A673 (cell line): Measurements from ENCODE around the gene TRAF3IP3. TPM values are rescaled to one million over a fixed set of nuclear protein-coding genes. Genes with fewer than 3 reads are reported as not detected.

Experiments used
- BruUV-seq: library from RNA; stranded (reverse); fragments of 400-500 nt; replicated peaks from 2 replicates; lab custom pipeline; 2021; lab: Mats Ljungman, UMichigan
- CTCF ChIA-PET: fragments of 300-600 bp; sonication (Branson Sonifier 250); formaldehyde crosslinking; loops from one replicate; lab custom pipeline; 2022; ENCODE audit warnings: antibody characterized with exemption; lab: Charles Lee
- POLR2A ChIA-PET: fragments of 300-600 bp; sonication (Branson Sonifier 250); formaldehyde crosslinking; loops from one replicate; lab custom pipeline; 2022; ENCODE audit warnings: antibody characterized with exemption; ENCODE audit not compliant: low non-redundant PET; lab: Charles Lee
- DNase-seq: peaks from one replicate; pipeline ENCODE4 v3.0.0-alpha.2; 2015; ENCODE audit warnings: low spot score
- H3K27ac ChIP-seq: fragments of 200-600 bp; sonication (generic); 2 replicates; pipeline ENCODE4 v1.5.1; 2016; ENCODE audit warnings: mixed run types, low read depth, mild to moderate bottlenecking, mixed read lengths, antibody characterized with exemption, low read length; ENCODE audit not compliant: poor library complexity, severe bottlenecking
- H3K27me3 ChIP-seq: fragments of 200-600 bp; sonication (generic); replicated peaks from 2 replicates; pipeline ENCODE4 v1.6.1; 2017; ENCODE audit warnings: mixed run types, low read depth, mild to moderate bottlenecking, mixed read lengths, antibody characterized with exemption, low read length; ENCODE audit not compliant: insufficient read depth, poor library complexity
- H3K36me3 ChIP-seq: fragments of 200-600 bp; sonication (generic); 2 replicates; pipeline ENCODE4 v1.6.1; 2016; ENCODE audit warnings: mixed run types, mild to moderate bottlenecking, mixed read lengths, antibody characterized with exemption, low read length; ENCODE audit not compliant: insufficient read depth, poor library complexity, severe bottlenecking
- H3K4me1 ChIP-seq: fragments of 200-600 bp; sonication (generic); 2 replicates; pipeline ENCODE4 v1.6.1; 2017; ENCODE audit warnings: mixed run types, mild to moderate bottlenecking, mixed read lengths, antibody characterized with exemption, low read length; ENCODE audit not compliant: insufficient read depth, poor library complexity, severe bottlenecking
- H3K4me3 ChIP-seq: fragments of 200-600 bp; sonication (generic); 2 replicates; pipeline ENCODE4 v1.5.1; 2016; ENCODE audit warnings: low read depth, mixed run types, mild to moderate bottlenecking, mixed read lengths, low read length; ENCODE audit not compliant: poor library complexity, severe bottlenecking
- H3K9me3 ChIP-seq: fragments of 200-600 bp; sonication (generic); 2 replicates; pipeline ENCODE4 v1.6.1; 2016; ENCODE audit warnings: mixed run types, low read depth, mild to moderate bottlenecking, mixed read lengths, antibody characterized with exemption, low read length; ENCODE audit not compliant: poor library complexity, severe bottlenecking
- CTCF ChIP-seq: fragments of 300-800, 200-600 bp; sonication (generic); conservative IDR thresholded peaks from 2 replicates; pipeline ENCODE4 v1.5.1; 2017; ENCODE audit warnings: low read depth, mild to moderate bottlenecking, antibody characterized with exemption, low read length, moderate library complexity, mixed read lengths
- EZH2 ChIP-seq: fragments of 200-600 bp; sonication (generic); IDR thresholded peaks from 2 replicates; pipeline ENCODE4 v1.6.1; 2017; ENCODE audit warnings: borderline replicate concordance, low read depth, mild to moderate bottlenecking, mixed read lengths, antibody characterized with exemption, low read length; ENCODE audit not compliant: poor library complexity, severe bottlenecking
- intact Hi-C: fragments of 100-400 bp; cut with micrococcal nuclease; formaldehyde crosslinking; loops from one replicate; pipeline ENCODE4 v1.10.0; 2022; ENCODE audit not compliant: unreplicated experiment
- total RNA-seq: library from RNA; stranded (reverse); gene quantifications from 2 replicates; pipeline ENCODE4 v1.2.3, GENCODE V29; 2021

The TRAF3IP3 gene
- total RNA-seq, 1 experiment from 2014 or later: 1.6 TPM

- BruUV-seq: no TSS peak
- Histone ChIP-seq H3K9me3 (no peaks in the 10 kb centered on the region), H3K27me3 (no peaks in the 10 kb centered on the region), H3K4me1 (peaks cover 20% of the 10 kb centered on the region), H3K36me3 (peaks cover 59% of the 10 kb centered on the region), H3K4me3 (no peak overlapping the region), H3K27ac (no peak overlapping the region)
- POLR2A ChIA-PET: no interaction called here
- DNase-seq: no peak
- intact Hi-C loops: no loop called here
- TF ChIP-seq CTCF (no peak), EZH2 (no peak)
- CTCF ChIA-PET: interaction anchor here (1.0 kb wide), 1 partner anchor 19 kb away, joined by 4 read pairs; no protein-coding TSS in a partner anchor
Measured at GRCh38 chr1:209831615-209832014, 75.8 kb downstream of the TRAF3IP3 start.

Other genes with a start within 250 kb of the TRAF3IP3 start
- 18.6 and 21.2 TPM in 2 replicates for gene CAMK1G, start 172.3 kb upstream of the TRAF3IP3 start, total RNA-seq
- gene LAMB3, start 103.6 kb upstream of the TRAF3IP3 start, total RNA-seq: 8.1 and 12.7 TPM in 2 replicates
- 5.8 and 9.0 TPM in 2 replicates for gene G0S2, start 80.6 kb upstream of the TRAF3IP3 start, total RNA-seq
- gene HSD11B1, start 51.2 kb upstream of the TRAF3IP3 start, total RNA-seq: not detected in 2 replicates
- gene C1orf74, start 28.5 kb downstream of the TRAF3IP3 start, total RNA-seq: 4.2 and 5.0 TPM in 2 replicates
- gene IRF6, start 50.1 kb downstream of the TRAF3IP3 start, total RNA-seq: 0.17 and 0.28 TPM in 2 replicates
- 8.9 and 11.5 TPM in 2 replicates for gene UTP25, start 71.9 kb downstream of the TRAF3IP3 start, total RNA-seq
- 18.2 and 22.4 TPM in 2 replicates for gene SYT14, start 182.2 kb downstream of the TRAF3IP3 start, total RNA-seq